ENCODE results near the gene ABHD6.

ABHD6 gene

DNA sequence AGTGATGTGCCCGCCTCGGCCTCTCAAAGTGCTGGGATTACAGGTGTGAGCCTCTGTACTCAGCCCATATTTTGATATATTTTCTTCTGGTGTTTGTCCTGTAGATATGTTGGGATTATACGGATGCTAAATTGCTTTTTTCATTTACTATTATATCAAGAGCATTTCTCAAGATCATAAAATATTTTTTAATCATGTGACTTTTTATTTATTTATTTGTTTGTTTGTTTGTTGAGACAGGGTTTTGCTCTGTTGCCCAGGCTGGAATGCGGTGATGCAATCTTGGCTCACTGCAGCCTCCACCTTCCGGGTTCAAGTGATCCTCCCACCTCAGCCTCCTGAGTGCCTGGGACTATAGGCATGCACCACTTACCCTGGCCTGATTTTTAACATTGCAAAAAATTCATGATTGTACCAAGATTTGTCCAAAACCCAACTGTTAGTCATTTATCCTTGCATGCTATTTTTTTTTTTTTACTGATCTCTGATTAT is 92.4 kb downstream of the ABHD6 start:
- H3K4me3 ChIP-seq (ENCODE audit: low read length), result no peak overlapping the region
- TF ChIP-seq CTCF (IDR thresholded peaks at IDR 0.05; ENCODE audit: insufficient read depth, low read depth, low read length, missing control alignments), result no peak
- no peak for DNase-seq (ENCODE audit: low read depth)

- no peak overlapping the region for H3K4me3 ChIP-seq (ENCODE audit: low read length)
- DNase-seq (ENCODE audit: low read depth), result no peak
- no peak for TF ChIP-seq CTCF (IDR thresholded peaks at IDR 0.05; ENCODE audit: insufficient read depth, low read depth, low read length, missing control alignments)
Observed at GRCh38 chr3:58331593-58332152, 94.1 kb downstream of the ABHD6 start.

DNA sequence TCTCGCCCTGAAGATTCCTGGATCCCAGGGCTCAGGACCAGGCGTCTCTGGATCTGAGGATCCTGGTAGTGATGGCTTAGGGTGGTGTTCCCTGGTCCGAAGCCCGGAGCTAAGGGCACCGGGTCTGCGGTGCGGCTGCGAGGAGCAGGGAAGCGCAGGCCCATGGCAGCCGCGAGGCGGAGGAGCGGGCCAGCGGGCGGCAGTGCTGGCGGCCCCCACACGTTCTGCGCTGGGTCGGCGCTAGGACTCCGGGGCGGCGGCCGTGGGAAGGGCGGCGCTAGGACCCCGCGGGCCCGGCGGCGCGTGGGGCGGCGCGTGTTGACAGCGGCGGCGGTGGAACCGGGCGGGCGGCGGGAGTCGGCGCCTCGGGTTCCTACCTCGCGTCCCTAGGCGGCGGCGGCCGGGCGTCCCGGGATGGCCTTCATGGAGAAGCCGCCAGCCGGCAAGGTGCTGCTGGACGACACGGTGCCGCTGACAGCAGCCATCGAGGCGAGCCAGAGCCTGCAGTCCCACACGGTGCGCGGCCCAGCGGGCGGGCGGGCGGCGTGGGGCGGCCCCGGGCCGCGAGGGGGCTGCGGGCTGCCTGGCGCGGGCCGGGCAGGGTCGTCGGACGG is 95.1 kb downstream of the ABHD6 start, which contains the start of gene PXK:
TSS of gene PXK (plus strand) at position 318 of the 614 bp plus-strand sequence. CDS start at position 415, 97 bp downstream.
- peak; percentile 79 for DNase-seq (ENCODE audit: low read depth)
- peak within 1 kb of the TSS; percentile 73 for H3K4me3 ChIP-seq (ENCODE audit: low read length)
- no peak for TF ChIP-seq CTCF (IDR thresholded peaks at IDR 0.05; ENCODE audit: insufficient read depth, low read depth, low read length, missing control alignments)

GRCh38 chr3:58333206-58334012 is 95.8 kb downstream of the ABHD6 start:
- H3K4me3 ChIP-seq (ENCODE audit: low read length), result peak overlapping the region; percentile 73
- TF ChIP-seq CTCF (IDR thresholded peaks at IDR 0.05; ENCODE audit: insufficient read depth, low read depth, low read length, missing control alignments), result no peak
- peak; percentile 26 for DNase-seq (ENCODE audit: low read depth)

DNA sequence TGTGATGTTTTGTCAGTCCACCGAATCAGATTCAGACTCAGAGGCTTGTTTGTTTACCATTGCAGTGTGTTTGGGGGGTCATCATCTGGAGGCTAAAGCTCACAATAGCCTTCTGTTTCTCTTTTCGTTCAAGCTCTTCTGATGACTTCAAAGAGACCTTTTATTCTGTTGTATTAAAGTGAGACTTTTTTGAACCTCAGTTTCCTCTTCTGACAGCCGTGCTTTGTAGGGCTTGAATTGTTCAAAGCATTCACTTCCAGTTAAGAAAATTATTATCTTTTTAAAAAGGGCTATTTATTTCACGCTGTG is 96.4 kb downstream of the ABHD6 start:
- no peak for DNase-seq (ENCODE audit: low read depth)
- TF ChIP-seq CTCF (IDR thresholded peaks at IDR 0.05; ENCODE audit: insufficient read depth, low read depth, low read length, missing control alignments), result no peak
- peak overlapping the region; percentile 73 for H3K4me3 ChIP-seq (ENCODE audit: low read length)

GRCh38 chr3:58334506-58334884 is 96.9 kb downstream of the ABHD6 start:
- DNase-seq (ENCODE audit: low read depth), result no peak
- TF ChIP-seq CTCF (IDR thresholded peaks at IDR 0.05; ENCODE audit: insufficient read depth, low read depth, low read length, missing control alignments), result no peak
- no peak overlapping the region for H3K4me3 ChIP-seq (ENCODE audit: low read length)

All from epithelial cell of esophagus (primary cell).